ENCODE measurements around the gene CCDC124. TPM values are rescaled to one million over a fixed set of nuclear protein-coding genes. Genes with fewer than 3 reads are reported as not detected.

Gene CCDC124
- total RNA-seq, 2 donors from 2014 or later, result 44.1 to 60.8 TPM

- TF ChIP-seq CTCF (IDR thresholded peaks at IDR 0.05), result no peak
- no peak for DNase-seq (ENCODE audit: low spot score)
- Histone ChIP-seq H3K36me3 (no peaks in the 10 kb centered on the region), H3K27me3 (replicated peaks; ENCODE audit: insufficient read depth) (peaks cover 20% of the 10 kb centered on the region), H3K4me1 (ENCODE audit: control insufficient read depth in 1 of 2, low read depth in 2 of 2) (peaks cover 20 to 51% of the 10 kb centered on the region in 2 donors), H3K9me3 (no peaks in the 10 kb centered on the region), H3K4me3 (peak overlapping the region; percentile 86), H3K27ac (no peak overlapping the region)
- no peak for ATAC-seq (ENCODE audit: insufficient number of reproducible peaks, low FRiP score, low read depth)
Measured at GRCh38 chr19:17948514-17948900, 15.7 kb downstream of the CCDC124 start.

- DNase-seq (ENCODE audit: low spot score) (no peak), ATAC-seq (ENCODE audit: insufficient number of reproducible peaks, low FRiP score, low read depth) (no peak)
- Histone ChIP-seq H3K4me1 (ENCODE audit: control insufficient read depth in 1 of 2, low read depth in 2 of 2) (peaks cover 20 to 51% of the 10 kb centered on the region in 2 donors), H3K9me3 (no peaks in the 10 kb centered on the region), H3K27me3 (replicated peaks; ENCODE audit: insufficient read depth) (peaks cover 20% of the 10 kb centered on the region), H3K27ac (no peak overlapping the region), H3K4me3 (peak overlapping the region; percentile 86), H3K36me3 (no peaks in the 10 kb centered on the region)
- TF ChIP-seq CTCF (IDR thresholded peaks at IDR 0.05), result no peak
Measured at GRCh38 chr19:17948931-17949930, 16.4 kb downstream of the CCDC124 start.

- H3K4me1 ChIP-seq (ENCODE audit: control insufficient read depth in 1 of 2, low read depth in 2 of 2), result peaks cover 20 to 51% of the 10 kb centered on the region in 2 donors
- ATAC-seq (ENCODE audit: insufficient number of reproducible peaks, low FRiP score, low read depth), result no peak
Measured at GRCh38 chr19:17949956-17950309, 17.1 kb downstream of the CCDC124 start.

GRCh38 chr19:17950310-17951156 lies 17.7 kb downstream of the CCDC124 start:
- TF ChIP-seq CTCF (IDR thresholded peaks at IDR 0.05), result no peak
- Histone ChIP-seq H3K36me3 (no peaks in the 10 kb centered on the region), H3K9me3 (no peaks in the 10 kb centered on the region), H3K4me1 (ENCODE audit: control insufficient read depth in 1 of 2, low read depth in 2 of 2) (peaks cover 20 to 51% of the 10 kb centered on the region in 2 donors), H3K4me3 (peak overlapping the region; percentile 28), H3K27ac (no peak overlapping the region), H3K27me3 (replicated peaks; ENCODE audit: insufficient read depth) (peaks cover 20% of the 10 kb centered on the region)
- ATAC-seq (ENCODE audit: insufficient number of reproducible peaks, low FRiP score, low read depth), result no peak
- no peak for DNase-seq (ENCODE audit: low spot score)

More at GRCh38 chr19:17949956-17950309, 17.1 kb downstream of the CCDC124 start:
- TF ChIP-seq CTCF (IDR thresholded peaks at IDR 0.05), result no peak
- no peak for DNase-seq (ENCODE audit: low spot score)
- H3K9me3 ChIP-seq, result no peaks in the 10 kb centered on the region
- peaks cover 20% of the 10 kb centered on the region for H3K27me3 ChIP-seq (replicated peaks; ENCODE audit: insufficient read depth)
- no peak overlapping the region for H3K27ac ChIP-seq
- no peaks in the 10 kb centered on the region for H3K36me3 ChIP-seq
- peak overlapping the region; percentile 16 for H3K4me3 ChIP-seq

Data from thoracic aorta (tissue), 2 donors.